Measurements from ENCODE around the gene CRHR1.

CRHR1 gene

GRCh38 chr17:45755050-45755449 lies 29.1 kb upstream of the CRHR1 start:
- H3K9me3 ChIP-seq (ENCODE audit: low read depth, low read length) = no peaks in the 10 kb centered on the region
- TF ChIP-seq EZH2 (IDR thresholded peaks at IDR 0.05) = no peak
- no peak for TF ChIP-seq POLR2AphosphoS5 (IDR thresholded peaks at IDR 0.05; ENCODE audit: borderline replicate concordance, low read depth, low read length)
- TF ChIP-seq FOXP2 (optimal IDR thresholded peaks at IDR 0.05; ENCODE audit: control extremely low read depth, extremely low read length, insufficient read depth) = no peak
- no peak overlapping the region for H3K27ac ChIP-seq
- H3K4me3 ChIP-seq = no peak overlapping the region
- no peaks in the 10 kb centered on the region for H3K36me3 ChIP-seq (ENCODE audit: insufficient read depth, low read length)
- no peak overlapping the region for H3K9ac ChIP-seq (ENCODE audit: insufficient read length)
- DNase-seq (ENCODE audit: low read depth, low spot score) = no peak

- no peak for DNase-seq (ENCODE audit: low read depth, low spot score)
- H3K9ac ChIP-seq (ENCODE audit: insufficient read length) = no peak overlapping the region
- H3K27ac ChIP-seq = no peak overlapping the region
- H3K9me3 ChIP-seq (ENCODE audit: low read depth, low read length) = no peaks in the 10 kb centered on the region
- no peaks in the 10 kb centered on the region for H3K36me3 ChIP-seq (ENCODE audit: insufficient read depth, low read length)
- TF ChIP-seq POLR2AphosphoS5 (IDR thresholded peaks at IDR 0.05; ENCODE audit: borderline replicate concordance, low read depth, low read length) (no peak), EZH2 (IDR thresholded peaks at IDR 0.05) (no peak), FOXP2 (optimal IDR thresholded peaks at IDR 0.05; ENCODE audit: control extremely low read depth, extremely low read length, insufficient read depth) (no peak)
- H3K4me3 ChIP-seq = no peak overlapping the region
Observed at GRCh38 chr17:45756266-45756991, 27.7 kb upstream of the CRHR1 start.

GRCh38 chr17:45757431-45758218 lies 26.5 kb upstream of the CRHR1 start:
- no peaks in the 10 kb centered on the region for H3K36me3 ChIP-seq (ENCODE audit: insufficient read depth, low read length)
- no peak overlapping the region for H3K27ac ChIP-seq
- no peak overlapping the region for H3K4me3 ChIP-seq
- TF ChIP-seq EZH2 (IDR thresholded peaks at IDR 0.05) (no peak), FOXP2 (optimal IDR thresholded peaks at IDR 0.05; ENCODE audit: control extremely low read depth, extremely low read length, insufficient read depth) (no peak), POLR2AphosphoS5 (IDR thresholded peaks at IDR 0.05; ENCODE audit: borderline replicate concordance, low read depth, low read length) (no peak)
- H3K9me3 ChIP-seq (ENCODE audit: low read depth, low read length) = no peaks in the 10 kb centered on the region
- no peak for DNase-seq (ENCODE audit: low read depth, low spot score)
- no peak overlapping the region for H3K9ac ChIP-seq (ENCODE audit: insufficient read length)

- no peak for DNase-seq (ENCODE audit: low read depth, low spot score)
- no peak overlapping the region for H3K4me3 ChIP-seq
- no peak overlapping the region for H3K9ac ChIP-seq (ENCODE audit: insufficient read length)
- no peaks in the 10 kb centered on the region for H3K36me3 ChIP-seq (ENCODE audit: insufficient read depth, low read length)
- no peaks in the 10 kb centered on the region for H3K9me3 ChIP-seq (ENCODE audit: low read depth, low read length)
- no peak overlapping the region for H3K27ac ChIP-seq
- TF ChIP-seq POLR2AphosphoS5 (IDR thresholded peaks at IDR 0.05; ENCODE audit: borderline replicate concordance, low read depth, low read length) (no peak), EZH2 (IDR thresholded peaks at IDR 0.05) (no peak), FOXP2 (optimal IDR thresholded peaks at IDR 0.05; ENCODE audit: control extremely low read depth, extremely low read length, insufficient read depth) (no peak)
Observed at GRCh38 chr17:45758544-45758943, 25.6 kb upstream of the CRHR1 start.

GRCh38 chr17:45759761-45760160 lies 24.4 kb upstream of the CRHR1 start:
- Histone ChIP-seq H3K36me3 (ENCODE audit: insufficient read depth, low read length) (no peaks in the 10 kb centered on the region), H3K9ac (ENCODE audit: insufficient read length) (no peak overlapping the region), H3K9me3 (ENCODE audit: low read depth, low read length) (no peaks in the 10 kb centered on the region), H3K27ac (no peak overlapping the region), H3K4me3 (no peak overlapping the region)
- DNase-seq (ENCODE audit: low read depth, low spot score) = no peak
- TF ChIP-seq FOXP2 (optimal IDR thresholded peaks at IDR 0.05; ENCODE audit: control extremely low read depth, extremely low read length, insufficient read depth) = no peak
- TF ChIP-seq POLR2AphosphoS5 (IDR thresholded peaks at IDR 0.05; ENCODE audit: borderline replicate concordance, low read depth, low read length) = no peak
- no peak for TF ChIP-seq EZH2 (IDR thresholded peaks at IDR 0.05)

- no peak for DNase-seq (ENCODE audit: low read depth, low spot score)
- H3K4me3 ChIP-seq = no peak overlapping the region
- TF ChIP-seq EZH2 (IDR thresholded peaks at IDR 0.05) = no peak
- TF ChIP-seq POLR2AphosphoS5 (IDR thresholded peaks at IDR 0.05; ENCODE audit: borderline replicate concordance, low read depth, low read length) = no peak
- TF ChIP-seq FOXP2 (optimal IDR thresholded peaks at IDR 0.05; ENCODE audit: control extremely low read depth, extremely low read length, insufficient read depth) = no peak
- H3K9me3 ChIP-seq (ENCODE audit: low read depth, low read length) = no peaks in the 10 kb centered on the region
- H3K9ac ChIP-seq (ENCODE audit: insufficient read length) = no peak overlapping the region
- no peak overlapping the region for H3K27ac ChIP-seq
- H3K36me3 ChIP-seq (ENCODE audit: insufficient read depth, low read length) = no peaks in the 10 kb centered on the region
Observed at GRCh38 chr17:45761957-45762565, 22.1 kb upstream of the CRHR1 start.

- DNase-seq (ENCODE audit: low read depth, low spot score) = no peak
- H3K4me3 ChIP-seq = no peak overlapping the region
Observed at GRCh38 chr17:45763182-45763581, 20.9 kb upstream of the CRHR1 start.

GRCh38 chr17:45764479-45764878 lies 19.6 kb upstream of the CRHR1 start:
- H3K4me3 ChIP-seq = no peak overlapping the region
- TF ChIP-seq POLR2AphosphoS5 (IDR thresholded peaks at IDR 0.05; ENCODE audit: borderline replicate concordance, low read depth, low read length) (no peak), FOXP2 (optimal IDR thresholded peaks at IDR 0.05; ENCODE audit: control extremely low read depth, extremely low read length, insufficient read depth) (no peak), EZH2 (IDR thresholded peaks at IDR 0.05) (no peak)

More at GRCh38 chr17:45763182-45763581, 20.9 kb upstream of the CRHR1 start:
- TF ChIP-seq POLR2AphosphoS5 (IDR thresholded peaks at IDR 0.05; ENCODE audit: borderline replicate concordance, low read depth, low read length) (no peak), FOXP2 (optimal IDR thresholded peaks at IDR 0.05; ENCODE audit: control extremely low read depth, extremely low read length, insufficient read depth) (no peak), EZH2 (IDR thresholded peaks at IDR 0.05) (no peak)
- no peaks in the 10 kb centered on the region for H3K36me3 ChIP-seq (ENCODE audit: insufficient read depth, low read length)
- no peaks in the 10 kb centered on the region for H3K9me3 ChIP-seq (ENCODE audit: low read depth, low read length)
- H3K27ac ChIP-seq = no peak overlapping the region
- H3K9ac ChIP-seq (ENCODE audit: insufficient read length) = no peak overlapping the region

More at GRCh38 chr17:45764479-45764878, 19.6 kb upstream of the CRHR1 start:
- Histone ChIP-seq H3K36me3 (ENCODE audit: insufficient read depth, low read length) (no peaks in the 10 kb centered on the region), H3K9ac (ENCODE audit: insufficient read length) (no peak overlapping the region), H3K27ac (no peak overlapping the region), H3K9me3 (ENCODE audit: low read depth, low read length) (no peaks in the 10 kb centered on the region)
- no peak for DNase-seq (ENCODE audit: low read depth, low spot score)
